Body of pancreas (tissue), 4 donors: ENCODE data around the gene APBA2.

Experiments
- POLR2A ChIP-seq, 3 donors: fragments of 450-650 bp; IDR thresholded peaks; one replicate each; pipeline ENCODE4 v1.6.1; 2016; ENCODE audit warnings: antibody characterized with exemption in 3 of 3, mild to moderate bottlenecking in 2 of 3
- TF ChIP-seq, protein P1 (sequence below), 7 experiments: fragments of 450-650 bp in 4 of 7; fragments of 200-600 bp in 3 of 7; sonication (generic) in 3 of 7; IDR thresholded peaks; one replicate each; pipeline ENCODE4 v1.5.1; 2016 to 2019; ENCODE audit warnings: antibody characterized with exemption in 7 of 7

DNA sequence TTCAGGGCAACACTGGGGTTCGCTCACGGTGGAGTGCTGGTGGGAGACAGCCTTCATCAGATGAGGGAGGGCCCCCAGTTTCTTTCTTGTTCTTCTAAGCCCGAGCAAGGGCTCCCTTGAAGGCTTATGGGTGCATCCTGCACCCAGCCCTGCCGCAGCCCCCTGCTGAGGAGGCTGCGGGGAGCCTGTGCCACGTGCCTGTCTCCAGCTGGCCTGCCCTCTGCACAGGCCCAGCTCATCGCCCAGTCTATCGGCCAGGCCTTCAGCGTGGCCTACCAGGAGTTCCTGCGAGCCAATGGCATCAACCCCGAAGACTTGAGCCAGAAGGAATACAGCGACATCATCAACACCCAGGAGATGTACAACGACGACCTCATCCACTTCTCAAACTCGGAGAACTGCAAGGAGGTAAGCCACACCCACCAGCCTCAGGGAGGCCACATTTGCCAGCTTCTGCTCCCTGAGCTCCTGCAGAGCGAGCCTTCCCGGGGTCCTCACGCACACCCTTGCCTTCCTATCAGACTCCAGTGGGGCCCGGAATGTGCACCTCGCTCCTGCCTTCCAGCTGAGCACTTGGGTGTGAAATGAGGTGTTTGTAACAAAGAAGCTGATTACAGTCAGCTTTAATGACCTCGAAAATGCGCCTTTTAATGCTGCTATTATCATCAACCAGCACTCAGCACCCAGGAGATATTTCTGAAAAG is 219.5 kb downstream of the APBA2 start:
- TF ChIP-seq, protein P1, sequence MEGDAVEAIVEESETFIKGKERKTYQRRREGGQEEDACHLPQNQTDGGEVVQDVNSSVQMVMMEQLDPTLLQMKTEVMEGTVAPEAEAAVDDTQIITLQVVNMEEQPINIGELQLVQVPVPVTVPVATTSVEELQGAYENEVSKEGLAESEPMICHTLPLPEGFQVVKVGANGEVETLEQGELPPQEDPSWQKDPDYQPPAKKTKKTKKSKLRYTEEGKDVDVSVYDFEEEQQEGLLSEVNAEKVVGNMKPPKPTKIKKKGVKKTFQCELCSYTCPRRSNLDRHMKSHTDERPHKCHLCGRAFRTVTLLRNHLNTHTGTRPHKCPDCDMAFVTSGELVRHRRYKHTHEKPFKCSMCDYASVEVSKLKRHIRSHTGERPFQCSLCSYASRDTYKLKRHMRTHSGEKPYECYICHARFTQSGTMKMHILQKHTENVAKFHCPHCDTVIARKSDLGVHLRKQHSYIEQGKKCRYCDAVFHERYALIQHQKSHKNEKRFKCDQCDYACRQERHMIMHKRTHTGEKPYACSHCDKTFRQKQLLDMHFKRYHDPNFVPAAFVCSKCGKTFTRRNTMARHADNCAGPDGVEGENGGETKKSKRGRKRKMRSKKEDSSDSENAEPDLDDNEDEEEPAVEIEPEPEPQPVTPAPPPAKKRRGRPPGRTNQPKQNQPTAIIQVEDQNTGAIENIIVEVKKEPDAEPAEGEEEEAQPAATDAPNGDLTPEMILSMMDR (IDR thresholded peaks at IDR 0.05), result no peak
- no peak for TF ChIP-seq POLR2A (IDR thresholded peaks at IDR 0.05)
